ENCODE results near the gene ISG20. TPM values are rescaled to one million over a fixed set of nuclear protein-coding genes. Genes with fewer than 3 reads are reported as not detected.

ISG20 gene
- total and polyA plus RNA-seq, 2 donors (not counting 3 experiments of a cell fraction or from before 2014, with no cell fraction given) = 6.4 to 7.5 TPM

DNA sequence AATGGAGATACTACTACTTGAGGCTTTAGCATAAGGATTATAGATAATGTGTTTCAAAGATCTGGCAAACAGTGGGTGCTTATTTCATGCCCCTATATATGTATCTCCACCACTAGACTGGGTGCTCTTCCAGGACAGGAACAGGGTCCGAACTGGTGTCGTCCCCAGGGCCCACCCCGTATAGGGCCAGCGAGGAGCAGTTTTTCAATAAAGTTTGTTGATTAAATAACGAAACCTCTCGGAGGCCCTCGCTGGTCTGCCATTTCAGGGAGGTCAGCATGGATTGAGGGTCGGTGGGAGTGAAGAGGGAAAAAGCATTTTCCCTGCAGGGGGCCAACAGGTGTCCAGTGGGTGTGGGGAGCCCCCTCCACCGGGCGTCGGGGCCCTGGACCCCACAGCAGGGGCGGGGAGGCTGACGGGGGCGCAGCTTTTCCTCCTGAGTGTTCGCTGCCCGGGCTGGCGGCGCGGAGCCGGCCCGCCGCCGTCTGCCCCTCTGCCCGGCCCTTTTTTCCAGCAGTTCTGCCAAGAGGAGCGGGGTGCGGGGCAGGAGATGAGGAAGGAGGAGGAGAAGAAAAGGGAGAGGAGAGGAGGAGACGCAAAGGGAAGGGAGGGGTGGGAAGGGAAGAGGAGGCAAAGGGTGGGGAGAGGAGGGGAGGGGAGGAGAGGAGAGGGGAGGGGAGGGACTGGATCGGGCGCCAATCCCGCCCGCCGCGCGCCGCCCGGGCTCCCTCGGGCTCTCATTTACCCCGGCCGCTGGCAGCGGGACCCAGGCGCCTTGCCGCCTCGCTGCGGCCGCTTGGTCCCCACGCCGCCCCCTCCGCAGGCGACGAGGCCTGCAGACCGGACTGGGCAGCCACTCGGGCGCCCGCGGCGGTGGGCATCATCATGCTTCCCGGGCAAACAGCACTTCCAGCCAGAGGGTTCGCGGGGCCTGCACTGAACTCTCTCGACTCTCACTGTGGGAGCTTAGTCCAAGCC lies 66.3 kb downstream of the ISG20 start:
- intact Hi-C loops (cut with micrococcal nuclease) = loop anchor here (5.0 kb wide), 1 partner anchor 48 kb away; no protein-coding TSS in a partner anchor
- Histone ChIP-seq H3K79me2 (ENCODE audit: control insufficient read depth, insufficient read depth, low read length) (no peaks in the 10 kb centered on the region), H3K27ac (ENCODE audit: insufficient read depth, low read depth, low read length) (no peak overlapping the region), H3K4me3 (replicated peaks in 1 of 3; ENCODE audit: insufficient read depth in 1 of 3, low read depth in 1 of 3, low read length in 3 of 3) (peak overlapping the region in 2 of 3 experiments; percentile 21 to 40), H3K9ac (replicated peaks; ENCODE audit: extremely low read depth, insufficient read depth, low read length) (no peak overlapping the region), H3K4me2 (ENCODE audit: insufficient read depth, low read length) (peak overlapping the region; percentile 27), H3K4me1 (ENCODE audit: control insufficient read depth, extremely low read depth, insufficient read depth, low read length) (peaks cover 10% of the 10 kb centered on the region), H3K36me3 (ENCODE audit: control insufficient read depth in 2 of 2, extremely low read depth in 1 of 2, insufficient read depth in 2 of 2, low read length in 2 of 2) (no peaks in the 10 kb centered on the region), H4K20me1 (replicated peaks; ENCODE audit: control insufficient read depth, extremely low read depth, insufficient read depth, low read length) (no peaks in the 10 kb centered on the region), H3K9me3 (replicated peaks; ENCODE audit: control insufficient read depth, insufficient read depth, low read length) (no peaks in the 10 kb centered on the region), H3K9me1 (replicated peaks; ENCODE audit: control insufficient read depth, extremely low read depth, insufficient read depth, low read length) (no peaks in the 10 kb centered on the region), H2AFZ (ENCODE audit: low read depth, low read length) (peak overlapping the region; percentile 26), H3K27me3 (ENCODE audit: control insufficient read depth in 2 of 2, insufficient read depth in 2 of 2, low read length in 2 of 2) (peaks cover 8 to 21% of the 10 kb centered on the region in 2 experiments)
- ChIA-PET CTCF (no interaction called here), POLR2A (no interaction called here)
- FAIRE-seq (no peak), DNase-seq (ENCODE audit: low read depth, low spot score) (peak; percentile 27)
- no TSS peak for BruUV-seq (replicated peaks)
- dilution Hi-C loops (cut with MboI; ENCODE audit: extremely low pct_ligation_motif_present, low sequenced_read_pairs) = no loop called here
- TF ChIP-seq JUN (IDR thresholded peaks at IDR 0.05; ENCODE audit: borderline replicate concordance, insufficient read depth, insufficient read length, low read depth) (no peak), EZH2 (IDR thresholded peaks at IDR 0.05; ENCODE audit: borderline replicate concordance, low read depth, low read length, severe bottlenecking) (peak; percentile 45)

DNA sequence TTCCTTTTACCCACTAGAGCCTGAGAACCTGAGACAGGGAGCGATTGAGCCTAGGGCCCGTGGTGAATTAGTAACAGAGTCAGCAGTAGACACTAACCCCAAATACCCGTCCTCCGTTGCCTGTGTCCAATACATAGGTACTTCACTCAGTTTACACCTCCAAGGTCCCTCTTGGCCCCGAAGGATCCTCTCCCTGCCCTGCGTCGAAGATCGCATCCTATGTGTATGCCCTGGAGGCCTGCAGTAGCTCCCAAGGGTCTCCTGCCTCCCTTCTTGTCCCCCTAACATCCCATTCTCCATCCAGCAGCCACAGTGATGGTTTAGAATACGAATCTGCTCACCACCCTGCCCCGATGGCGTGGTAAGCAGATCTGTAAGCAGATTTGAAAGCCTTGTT lies 67.0 kb downstream of the ISG20 start:
- H3K27ac ChIP-seq (ENCODE audit: insufficient read depth, low read depth, low read length) = no peak overlapping the region
- POLR2A ChIA-PET = no interaction called here
- no peak overlapping the region for H2AFZ ChIP-seq (ENCODE audit: low read depth, low read length)
- no peak for DNase-seq (ENCODE audit: low read depth, low spot score)
- no peak overlapping the region for H3K9ac ChIP-seq (replicated peaks; ENCODE audit: extremely low read depth, insufficient read depth, low read length)
- H3K9me1 ChIP-seq (replicated peaks; ENCODE audit: control insufficient read depth, extremely low read depth, insufficient read depth, low read length) = no peaks in the 10 kb centered on the region
- H4K20me1 ChIP-seq (replicated peaks; ENCODE audit: control insufficient read depth, extremely low read depth, insufficient read depth, low read length) = no peaks in the 10 kb centered on the region
- H3K27me3 ChIP-seq (ENCODE audit: control insufficient read depth in 2 of 2, insufficient read depth in 2 of 2, low read length in 2 of 2) = peaks cover 8 to 21% of the 10 kb centered on the region in 2 experiments
- dilution Hi-C loops (cut with MboI; ENCODE audit: extremely low pct_ligation_motif_present, low sequenced_read_pairs) (no loop called here), intact Hi-C loops (cut with micrococcal nuclease) (no loop called here)
- H3K4me3 ChIP-seq (replicated peaks in 1 of 3; ENCODE audit: insufficient read depth in 1 of 3, low read depth in 1 of 3, low read length in 3 of 3) = no peak overlapping the region
- peak overlapping the region; percentile 1 for H3K4me2 ChIP-seq (ENCODE audit: insufficient read depth, low read length)
- FAIRE-seq = no peak
- peaks cover 10% of the 10 kb centered on the region for H3K4me1 ChIP-seq (ENCODE audit: control insufficient read depth, extremely low read depth, insufficient read depth, low read length)
- H3K79me2 ChIP-seq (ENCODE audit: control insufficient read depth, insufficient read depth, low read length) = no peaks in the 10 kb centered on the region
- no peaks in the 10 kb centered on the region for H3K36me3 ChIP-seq (ENCODE audit: control insufficient read depth in 2 of 2, extremely low read depth in 1 of 2, insufficient read depth in 2 of 2, low read length in 2 of 2)
- no TSS peak for BruUV-seq (replicated peaks)
- TF ChIP-seq GATA2 (IDR thresholded peaks at IDR 0.05; ENCODE audit: insufficient read depth, insufficient read length, low read depth, low read length) = no peak
- TF ChIP-seq MYC (IDR thresholded peaks at IDR 0.05; ENCODE audit: low read depth, low read length) = no peak
- TF ChIP-seq POLR2A (IDR thresholded peaks at IDR 0.05; ENCODE audit: low read depth, low read length) = no peak
- no peak for TF ChIP-seq MAX (IDR thresholded peaks at IDR 0.05; ENCODE audit: insufficient read depth, insufficient read length)
- TF ChIP-seq, protein P1, sequence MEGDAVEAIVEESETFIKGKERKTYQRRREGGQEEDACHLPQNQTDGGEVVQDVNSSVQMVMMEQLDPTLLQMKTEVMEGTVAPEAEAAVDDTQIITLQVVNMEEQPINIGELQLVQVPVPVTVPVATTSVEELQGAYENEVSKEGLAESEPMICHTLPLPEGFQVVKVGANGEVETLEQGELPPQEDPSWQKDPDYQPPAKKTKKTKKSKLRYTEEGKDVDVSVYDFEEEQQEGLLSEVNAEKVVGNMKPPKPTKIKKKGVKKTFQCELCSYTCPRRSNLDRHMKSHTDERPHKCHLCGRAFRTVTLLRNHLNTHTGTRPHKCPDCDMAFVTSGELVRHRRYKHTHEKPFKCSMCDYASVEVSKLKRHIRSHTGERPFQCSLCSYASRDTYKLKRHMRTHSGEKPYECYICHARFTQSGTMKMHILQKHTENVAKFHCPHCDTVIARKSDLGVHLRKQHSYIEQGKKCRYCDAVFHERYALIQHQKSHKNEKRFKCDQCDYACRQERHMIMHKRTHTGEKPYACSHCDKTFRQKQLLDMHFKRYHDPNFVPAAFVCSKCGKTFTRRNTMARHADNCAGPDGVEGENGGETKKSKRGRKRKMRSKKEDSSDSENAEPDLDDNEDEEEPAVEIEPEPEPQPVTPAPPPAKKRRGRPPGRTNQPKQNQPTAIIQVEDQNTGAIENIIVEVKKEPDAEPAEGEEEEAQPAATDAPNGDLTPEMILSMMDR (IDR thresholded peaks at IDR 0.05; ENCODE audit: extremely low read depth in 1 of 2, insufficient read depth in 1 of 2, low read depth in 1 of 2, low read length in 2 of 2) = no peak
- no peak for TF ChIP-seq POLR2AphosphoS5 (IDR thresholded peaks at IDR 0.05; ENCODE audit: insufficient read depth, low read depth, low read length)
- TF ChIP-seq FOS (IDR thresholded peaks at IDR 0.05; ENCODE audit: borderline replicate concordance, insufficient read depth, low read length) = no peak
- no peak for TF ChIP-seq EZH2 (IDR thresholded peaks at IDR 0.05; ENCODE audit: borderline replicate concordance, low read depth, low read length, severe bottlenecking)
- no peak for TF ChIP-seq JUN (IDR thresholded peaks at IDR 0.05; ENCODE audit: borderline replicate concordance, insufficient read depth, insufficient read length, low read depth)
- H3K9me3 ChIP-seq (replicated peaks; ENCODE audit: control insufficient read depth, insufficient read depth, low read length) = no peaks in the 10 kb centered on the region
- CTCF ChIA-PET = no interaction called here

All from endothelial cell of umbilical vein (primary cell).